GM23248 (cell line): ENCODE data around the gene MAP6D1. TPM values are rescaled to one million over a fixed set of nuclear protein-coding genes. Genes with fewer than 3 reads are reported as not detected.

Source experiments
- DNase-seq: peaks from one replicate; pipeline ENCODE4 v3.0.0-alpha.2; 2015
- H2AFZ ChIP-seq: fragments of 200-600 bp; sonication (generic); 2 replicates; pipeline ENCODE4 v1.6.1; 2016; ENCODE audit warnings: antibody characterized with exemption
- H3F3A ChIP-seq: fragments of 200-600 bp; sonication (generic); 2 replicates; pipeline ENCODE4 v1.6.1; 2016; ENCODE audit warnings: mild to moderate bottlenecking, antibody characterized with exemption, mixed run types; ENCODE audit not compliant: insufficient read depth
- H3K27ac ChIP-seq: fragments of 200-600 bp; sonication (generic); 2 replicates; pipeline ENCODE4 v1.5.1; 2016; ENCODE audit warnings: mild to moderate bottlenecking
- H3K27me3 ChIP-seq: fragments of 200-600 bp; sonication (generic); replicated peaks from 2 replicates; pipeline ENCODE4 v1.6.1; 2016; ENCODE audit warnings: mild to moderate bottlenecking; ENCODE audit not compliant: insufficient read depth
- H3K36me3 ChIP-seq: fragments of 200-600 bp; sonication (generic); 2 replicates; pipeline ENCODE4 v1.6.1; 2016; ENCODE audit warnings: low read depth, mild to moderate bottlenecking
- H3K4me1 ChIP-seq: fragments of 200-600 bp; sonication (generic); 2 replicates; pipeline ENCODE4 v1.6.1; 2016; ENCODE audit warnings: mild to moderate bottlenecking; ENCODE audit not compliant: insufficient read depth
- H3K4me2 ChIP-seq: fragments of 200-600 bp; sonication (generic); one replicate; pipeline ENCODE4 v1.6.1; 2016; ENCODE audit warnings: mild to moderate bottlenecking; ENCODE audit not compliant: unreplicated experiment
- H3K4me3 ChIP-seq: fragments of 200-600 bp; sonication (generic); 2 replicates; pipeline ENCODE4 v1.5.1; 2016; ENCODE audit warnings: mild to moderate bottlenecking
- H3K79me2 ChIP-seq: fragments of 200-600 bp; sonication (generic); 2 replicates; pipeline ENCODE4 v1.6.1; 2016; ENCODE audit warnings: mild to moderate bottlenecking; ENCODE audit not compliant: insufficient read depth
- H3K9ac ChIP-seq: fragments of 200-600 bp; sonication (generic); 2 replicates; pipeline ENCODE4 v1.6.1; 2016; ENCODE audit warnings: mild to moderate bottlenecking
- H3K9me2 ChIP-seq: fragments of 200-600 bp; sonication (generic); 2 replicates; pipeline ENCODE4 v1.6.1; 2016; ENCODE audit warnings: mixed run types, mild to moderate bottlenecking, moderate library complexity; ENCODE audit not compliant: insufficient read depth
- H3K9me3 ChIP-seq: fragments of 200-600 bp; sonication (generic); one replicate; pipeline ENCODE4 v1.6.1; 2017; ENCODE audit warnings: low read depth
- H4K20me1 ChIP-seq: fragments of 200-600 bp; sonication (generic); 2 replicates; pipeline ENCODE4 v1.6.0; 2016; ENCODE audit not compliant: insufficient read depth
- EZH2 ChIP-seq: fragments of 200-600 bp; sonication (generic); IDR thresholded peaks from 2 replicates; pipeline ENCODE4 v1.6.1; 2018; ENCODE audit warnings: antibody characterized with exemption, mild to moderate bottlenecking; ENCODE audit not compliant: insufficient read depth, poor library complexity, severe bottlenecking
- EZH2phosphoT487 ChIP-seq: fragments of 200-600 bp; sonication (generic); IDR thresholded peaks from 2 replicates; pipeline ENCODE4 v1.6.1; 2018; ENCODE audit warnings: antibody characterized with exemption, moderate library complexity, mild to moderate bottlenecking, low read depth; ENCODE audit not compliant: insufficient read depth
- WGBS, 2 experiments: methylation state at CpG; one replicate each; pipeline ENCODE4 v1.1.6; 2015 to 2017; ENCODE audit warnings: low lambda C conversion rate in 2 of 2, low coverage in 1 of 2; ENCODE audit errors: missing lambda C conversion rate in 2 of 2; 5-methylcytosine and 5-hydroxymethylcytosine counted together
- in situ Hi-C: fragments of 300-500 bp; cut with MboI; formaldehyde crosslinking; loops from 2 replicates; pipeline ENCODE4 v1.15.0; 2020
- polyA plus RNA-seq: library from polyadenylated mRNA; unstranded; fragments of >200 nt; fragmentation: Nextera tagmentation; extraction: Ambion mirVana; gene quantifications from 2 replicates; pipeline ENCODE4 v1.2.1, GENCODE V29; 2016
- total RNA-seq: library from RNA; depleted of rRNA; stranded (reverse); fragments of >200 nt; shearing (Covaris generic); gene quantifications from 2 replicates; pipeline ENCODE4 v1.2.3, GENCODE V29; 2014

MAP6D1 gene
- total and polyA plus RNA-seq, 2 experiments from 2014 or later, result 2.8 to 5.5 TPM

DNA sequence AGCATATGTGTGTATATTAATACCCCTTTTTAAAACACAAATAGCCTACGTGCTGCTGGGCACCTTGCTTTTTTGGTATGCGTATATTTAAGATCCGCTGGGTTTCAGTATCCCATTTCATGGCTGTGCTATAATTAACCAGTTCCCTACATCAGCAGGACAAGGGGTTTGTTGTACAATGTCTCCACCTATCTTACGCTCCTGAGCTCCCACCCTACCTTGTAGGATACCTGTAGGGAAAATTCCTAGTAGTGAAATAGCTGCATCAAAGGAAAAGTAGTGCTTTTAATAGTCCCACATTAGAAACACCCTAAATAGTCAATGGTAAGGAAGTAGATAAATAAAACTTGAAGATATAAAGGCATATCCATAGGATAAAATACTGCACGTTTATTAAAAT, 1.4 kb downstream of the MAP6D1 start:
- H2AFZ ChIP-seq, result no peak overlapping the region
- TF ChIP-seq EZH2, result no peak
- TF ChIP-seq EZH2phosphoT487, result no peak
- no peaks in the 10 kb centered on the region for H3K9me2 ChIP-seq
- in situ Hi-C loops, result no loop called here
- no peaks in the 10 kb centered on the region for H3K27me3 ChIP-seq
- no peaks in the 10 kb centered on the region for H4K20me1 ChIP-seq
- no peaks in the 10 kb centered on the region for H3K4me1 ChIP-seq
- H3K79me2 ChIP-seq, result no peaks in the 10 kb centered on the region
- 89 to 91% methylated on average over 5 of the region's 5 CpGs for WGBS, 2 experiments
- H3K9ac ChIP-seq, result no peak overlapping the region
- H3K27ac ChIP-seq, result no peak overlapping the region
- H3K36me3 ChIP-seq, result no peaks in the 10 kb centered on the region
- no peak for DNase-seq
- H3K4me3 ChIP-seq, result no peak overlapping the region
- H3F3A ChIP-seq, result peaks cover 11% of the 10 kb centered on the region
- no peaks in the 10 kb centered on the region for H3K9me3 ChIP-seq
- H3K4me2 ChIP-seq, result peak overlapping the region; percentile 70

GRCh38 chr3:183822631-183823030, 2.7 kb downstream of the MAP6D1 start:
- H3K4me3 ChIP-seq, result no peak overlapping the region
- H3K9ac ChIP-seq, result no peak overlapping the region
- DNase-seq, result no peak
- no peaks in the 10 kb centered on the region for H3K79me2 ChIP-seq
- H3K36me3 ChIP-seq, result no peaks in the 10 kb centered on the region
- TF ChIP-seq EZH2, result no peak
- no peak for TF ChIP-seq EZH2phosphoT487
- WGBS, 2 experiments, result 93 to 94% methylated on average over 13 of the region's 13 CpGs
- in situ Hi-C loops, result no loop called here
- no peaks in the 10 kb centered on the region for H3K9me3 ChIP-seq
- no peak overlapping the region for H3K27ac ChIP-seq
- H4K20me1 ChIP-seq, result no peaks in the 10 kb centered on the region
- H2AFZ ChIP-seq, result no peak overlapping the region
- H3K4me2 ChIP-seq, result no peak overlapping the region
- H3K4me1 ChIP-seq, result no peaks in the 10 kb centered on the region
- peaks cover 8% of the 10 kb centered on the region for H3F3A ChIP-seq
- no peaks in the 10 kb centered on the region for H3K9me2 ChIP-seq
- no peaks in the 10 kb centered on the region for H3K27me3 ChIP-seq

GRCh38 chr3:183819831-183820230, 5.5 kb downstream of the MAP6D1 start:
- Histone ChIP-seq H3K9me2 (no peaks in the 10 kb centered on the region), H3K4me3 (no peak overlapping the region), H3K9me3 (no peaks in the 10 kb centered on the region), H3K79me2 (no peaks in the 10 kb centered on the region), H3F3A (no peaks in the 10 kb centered on the region), H3K27me3 (no peaks in the 10 kb centered on the region), H3K9ac (no peak overlapping the region), H3K27ac (no peak overlapping the region), H4K20me1 (no peaks in the 10 kb centered on the region), H3K4me1 (no peaks in the 10 kb centered on the region), H2AFZ (no peak overlapping the region), H3K36me3 (no peaks in the 10 kb centered on the region), H3K4me2 (no peak overlapping the region)
- in situ Hi-C loops, result no loop called here
- DNase-seq, result no peak
- TF ChIP-seq EZH2 (no peak), EZH2phosphoT487 (no peak)
- WGBS, 2 experiments, result 74 to 78% methylated on average over 6 of the region's 6 CpGs

DNA sequence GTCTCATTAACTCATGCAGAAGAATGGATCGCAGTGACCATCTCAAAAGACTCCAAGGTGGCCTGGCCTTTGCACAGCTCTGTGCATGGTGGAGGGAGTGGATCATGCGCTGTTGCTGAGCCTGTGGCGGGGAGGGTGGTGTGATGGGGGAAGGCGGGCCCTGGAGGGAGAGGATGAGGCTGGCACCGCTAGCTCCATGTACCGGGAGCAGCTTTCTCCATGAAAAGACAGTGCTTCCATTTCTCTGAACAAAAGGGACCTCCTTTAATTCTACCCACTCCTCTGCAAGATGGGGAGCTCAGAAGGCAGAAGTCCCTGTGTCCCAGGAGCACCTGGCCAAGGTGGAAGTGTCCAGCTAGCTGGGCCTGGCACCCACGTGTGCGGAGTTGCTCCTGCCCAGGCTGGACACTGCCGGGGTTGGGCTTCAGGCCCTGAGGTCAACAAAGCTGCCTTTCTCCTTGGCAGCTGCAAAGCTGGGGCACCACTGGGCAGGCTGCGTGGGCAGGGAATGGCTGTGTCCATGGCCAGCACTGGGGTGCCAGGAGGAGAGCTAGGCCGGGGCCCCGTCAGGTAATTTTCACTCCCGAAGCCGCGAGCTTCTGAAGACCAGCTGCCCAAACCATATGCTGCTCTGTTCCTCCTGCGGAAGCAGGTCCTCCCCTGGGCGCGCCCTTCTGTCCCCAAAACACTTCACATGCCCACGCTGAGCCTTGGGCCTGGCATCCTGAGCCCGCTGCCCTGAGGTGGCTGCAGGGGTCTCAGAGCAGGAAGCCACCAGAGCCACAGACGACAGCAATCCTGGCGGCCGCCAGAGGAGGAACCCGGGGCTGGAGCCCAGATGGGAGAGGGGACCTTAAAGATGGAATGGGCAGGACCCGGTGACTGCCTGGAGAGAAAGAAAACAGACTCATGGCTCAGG, 6.4 kb downstream of the MAP6D1 start:
- no peak overlapping the region for H2AFZ ChIP-seq
- H3K79me2 ChIP-seq, result no peaks in the 10 kb centered on the region
- no peak for DNase-seq
- 83 to 89% methylated on average over 23 to 25 of the region's 25 CpGs for WGBS, 2 experiments
- no peaks in the 10 kb centered on the region for H3K9me3 ChIP-seq
- H3K4me3 ChIP-seq, result no peak overlapping the region
- no peak overlapping the region for H3K27ac ChIP-seq
- no peaks in the 10 kb centered on the region for H3F3A ChIP-seq
- TF ChIP-seq EZH2, result no peak
- TF ChIP-seq EZH2phosphoT487, result no peak
- in situ Hi-C loops, result no loop called here
- no peaks in the 10 kb centered on the region for H3K9me2 ChIP-seq
- H4K20me1 ChIP-seq, result no peaks in the 10 kb centered on the region
- H3K4me1 ChIP-seq, result no peaks in the 10 kb centered on the region
- no peaks in the 10 kb centered on the region for H3K36me3 ChIP-seq
- H3K4me2 ChIP-seq, result no peak overlapping the region
- no peak overlapping the region for H3K9ac ChIP-seq
- no peaks in the 10 kb centered on the region for H3K27me3 ChIP-seq
